Pons (tissue), 1 donor: ENCODE measurements around the gene PLAAT1.

ENCODE experiments used
- DNase-seq: peaks from one replicate; pipeline ENCODE4 v3.0.0-alpha.2; 2016; ENCODE audit warnings: low spot score

PLAAT1 gene

DNA sequence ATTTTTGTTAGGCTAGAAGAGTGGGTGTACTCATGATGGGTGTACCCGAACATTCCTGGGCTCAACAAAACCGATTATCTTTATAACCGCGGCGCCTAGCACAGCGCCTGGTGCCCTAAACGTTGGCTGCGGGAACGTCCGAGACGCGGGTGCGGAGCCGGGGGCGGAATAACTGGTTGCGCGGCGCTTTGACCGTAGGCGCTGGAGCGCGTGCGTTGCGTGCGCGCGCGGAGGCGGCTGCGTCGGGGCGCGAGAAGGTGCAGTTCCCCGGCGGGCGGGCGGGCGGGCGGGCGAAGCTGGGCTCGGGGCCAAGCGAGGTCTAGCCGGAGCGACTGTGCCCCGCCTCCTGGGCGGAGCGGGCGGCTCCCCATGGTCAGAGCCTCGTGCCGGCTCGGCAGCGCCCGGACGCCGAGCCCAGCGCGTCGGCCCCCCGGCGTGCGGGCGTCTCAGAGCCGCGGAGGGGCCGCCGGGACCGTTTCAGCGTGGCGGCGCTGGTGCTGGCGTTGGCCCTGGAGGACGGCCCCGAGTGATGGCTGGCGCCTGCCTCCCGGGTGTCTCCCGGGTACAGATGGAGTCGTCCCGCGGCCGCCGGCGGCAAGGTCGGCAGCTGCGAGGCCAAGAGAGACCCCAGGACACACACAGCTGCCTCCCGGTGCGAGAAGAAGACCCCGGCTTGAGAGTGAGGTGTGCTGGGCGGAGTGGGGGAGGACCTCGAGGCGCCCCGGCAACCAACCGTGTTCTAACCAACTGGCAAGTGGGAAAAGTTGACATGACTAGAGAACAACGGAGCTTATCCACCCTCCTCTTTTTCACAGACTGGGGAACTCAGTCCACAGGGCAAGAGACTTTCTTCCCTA, at the start of gene PLAAT1:
TSS of gene PLAAT1 (plus strand) at position 373 of the 857 bp plus-strand sequence. CDS start 14,429 bp downstream, outside the sequence.
- no peak for DNase-seq

DNA sequence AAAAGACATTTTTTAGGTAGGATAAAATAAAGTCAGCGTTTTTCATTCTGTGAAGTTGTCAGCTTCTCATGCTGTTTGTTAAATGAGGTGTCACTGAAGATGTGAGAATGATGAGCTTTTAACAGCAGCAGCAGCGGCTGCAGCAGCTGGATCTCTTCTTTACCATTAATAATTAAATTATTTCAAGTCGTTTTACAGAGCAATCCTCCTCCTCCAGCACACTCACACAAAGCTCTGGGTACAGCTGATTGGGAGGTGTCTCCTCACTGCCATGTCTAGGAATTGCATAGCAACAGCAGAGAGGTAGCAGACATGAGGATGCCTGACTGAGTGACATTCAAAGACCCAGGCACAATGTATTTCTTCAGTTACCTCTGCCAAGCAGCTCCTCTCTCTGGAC, 46.7 kb upstream of the PLAAT1 start:
- no peak for DNase-seq

DNA sequence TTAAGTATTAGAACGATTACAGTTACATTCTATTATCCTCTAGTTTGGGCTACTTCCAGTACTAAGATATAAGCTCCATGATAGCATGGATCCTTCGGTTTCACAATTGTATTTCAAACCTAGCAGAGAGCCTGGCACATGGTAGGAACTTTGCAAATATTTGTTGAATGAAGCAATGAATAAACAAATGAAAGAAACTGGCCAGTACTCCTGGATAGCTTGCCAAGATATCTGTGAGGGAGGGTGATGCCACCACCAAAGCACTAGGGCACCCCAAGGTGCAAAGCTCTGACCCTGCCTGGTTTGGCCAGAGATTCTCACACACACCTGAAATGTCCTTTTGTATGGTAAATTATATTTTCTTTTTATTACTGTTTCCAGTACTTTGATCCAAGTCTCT, 44.3 kb upstream of the PLAAT1 start:
- DNase-seq, result no peak

DNA sequence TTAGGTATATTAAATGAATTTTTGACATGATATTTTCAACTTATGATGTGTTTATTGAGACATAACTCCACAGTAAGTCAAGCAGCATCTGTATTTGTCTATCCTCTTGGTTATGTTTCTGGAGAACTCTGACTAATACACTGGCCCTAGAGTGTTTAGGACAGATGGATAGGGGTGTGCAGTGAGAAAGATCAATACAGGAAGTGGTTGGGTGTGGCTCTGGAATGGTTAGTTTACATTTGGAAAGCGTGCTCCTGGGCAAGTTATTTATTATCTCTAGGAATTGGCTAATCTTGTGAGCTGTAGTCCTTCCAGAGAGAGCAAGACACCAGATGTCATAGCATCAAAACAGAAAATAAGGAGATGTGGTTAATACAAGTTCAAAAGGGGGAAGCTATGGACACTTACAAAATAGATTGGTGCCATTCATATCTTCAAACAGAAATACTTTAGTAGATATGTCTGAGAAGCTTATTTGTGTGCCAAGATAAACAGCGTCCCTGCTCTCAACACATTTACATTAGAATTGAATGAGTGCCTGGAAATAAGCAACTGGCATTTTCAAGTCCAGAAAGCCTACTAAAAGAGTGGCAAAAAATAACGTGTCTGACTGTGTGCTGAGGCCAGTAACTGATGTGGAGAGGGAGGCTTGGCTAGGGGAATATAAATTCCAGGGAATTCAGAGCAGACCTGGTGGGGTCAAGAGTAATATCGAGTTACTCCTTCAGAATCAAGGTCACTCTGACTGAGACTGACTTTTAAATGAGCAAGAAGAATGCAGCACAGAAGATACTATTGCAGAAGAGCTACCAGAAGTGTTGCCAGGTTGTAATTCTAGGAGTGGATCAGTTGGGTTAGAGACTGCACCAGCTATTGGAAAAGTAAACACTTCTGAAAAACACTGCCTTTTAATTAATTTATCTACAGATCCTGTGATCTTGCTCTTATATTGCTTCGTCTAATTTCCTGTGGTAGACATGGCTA, 33.4 kb upstream of the PLAAT1 start:
- no peak for DNase-seq

DNA sequence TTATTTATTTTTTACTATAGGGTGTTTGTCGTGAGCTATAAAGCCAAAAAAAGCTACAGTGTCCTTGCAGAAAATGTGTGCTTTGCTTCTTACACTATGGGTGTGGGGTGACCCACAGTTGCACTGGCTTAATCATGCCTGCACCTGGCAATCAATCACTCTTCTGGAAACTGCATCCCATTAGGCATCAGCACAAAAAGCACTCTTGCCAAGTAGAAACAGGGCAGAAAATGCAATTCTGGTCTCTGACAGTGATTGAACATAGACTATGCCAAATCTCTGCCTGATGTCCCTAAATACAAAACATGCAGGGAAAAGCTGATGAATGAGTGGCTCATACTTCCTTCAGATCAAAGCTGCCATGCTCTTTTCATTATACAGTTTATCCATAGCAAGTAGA, 30.4 kb upstream of the PLAAT1 start:
- DNase-seq, result no peak

DNA sequence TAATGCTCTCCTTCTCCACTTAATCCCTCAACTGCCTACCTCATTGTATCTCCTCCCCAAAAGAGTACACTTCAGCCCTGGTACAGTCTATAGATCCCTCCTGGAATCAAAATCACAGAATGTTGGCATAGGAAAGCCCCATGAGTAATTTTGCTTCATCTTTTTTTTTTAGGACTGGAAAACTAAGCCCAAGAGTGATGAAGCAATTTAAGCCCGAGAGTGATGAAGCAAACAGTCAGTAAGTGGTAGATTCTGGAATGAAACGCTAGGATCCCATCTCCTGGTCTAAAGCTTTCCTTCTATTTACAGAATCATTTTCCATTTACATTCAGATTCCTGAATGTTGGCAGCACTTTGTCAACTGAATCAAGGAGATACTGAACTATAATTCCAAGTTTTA, 29.8 kb upstream of the PLAAT1 start:
- DNase-seq, result no peak

DNA sequence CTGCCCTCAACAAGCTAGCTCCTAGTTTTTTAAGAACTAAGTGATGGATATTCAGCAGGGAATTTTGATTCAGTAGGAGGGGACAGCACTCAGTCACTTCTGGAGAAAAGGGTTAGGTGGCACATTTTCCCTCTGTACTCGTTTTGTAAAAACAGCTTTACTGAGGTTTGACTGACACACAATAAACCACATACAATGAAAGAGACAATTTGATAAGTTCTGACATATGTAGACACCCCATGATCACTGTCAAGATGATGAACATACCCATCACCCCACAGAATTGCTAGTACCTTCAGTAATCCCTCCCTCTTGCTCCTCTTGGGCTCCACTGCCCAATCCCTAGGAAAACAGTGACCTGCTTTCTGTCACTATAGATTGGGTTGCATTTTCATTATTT, 29.0 kb upstream of the PLAAT1 start:
- DNase-seq, result no peak

DNA sequence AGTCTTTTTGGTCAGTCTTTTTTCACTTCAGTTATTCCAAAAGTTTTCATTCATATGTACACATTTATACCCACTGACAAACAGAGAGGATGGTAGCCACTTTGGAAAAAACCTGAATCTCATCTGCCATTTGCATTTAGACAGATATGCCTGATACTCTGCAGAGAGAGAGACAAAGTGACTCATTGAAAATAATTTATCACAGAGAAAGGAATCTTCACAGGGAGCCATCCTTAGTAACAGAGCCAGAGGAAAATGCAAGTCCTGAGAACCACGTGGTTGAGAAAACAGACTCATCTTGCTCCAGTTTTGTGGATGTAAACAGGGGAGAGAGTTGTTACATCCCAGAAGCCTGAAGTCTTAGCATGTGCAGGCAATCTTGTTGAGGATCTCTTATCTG, 28.2 kb upstream of the PLAAT1 start:
- DNase-seq, result no peak

DNA sequence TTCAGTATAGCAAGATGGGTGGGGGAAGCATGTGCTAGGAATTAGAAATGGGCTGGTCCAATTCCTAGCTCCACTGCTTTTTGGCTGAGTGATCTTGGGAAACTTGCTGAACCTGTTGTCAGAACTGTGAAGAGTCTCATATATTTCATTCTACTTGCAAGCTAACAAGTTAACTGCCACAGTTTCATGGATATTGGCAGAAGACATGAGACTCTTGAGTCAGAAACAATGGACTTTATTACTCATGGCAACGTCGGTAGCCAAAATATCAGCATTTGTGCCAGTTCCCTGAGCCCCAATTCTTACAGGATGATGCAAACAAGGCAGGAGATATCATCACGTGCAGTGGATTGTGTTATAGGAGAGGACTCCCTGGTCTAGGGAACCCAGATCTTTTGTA, 26.6 kb upstream of the PLAAT1 start:
- no peak for DNase-seq

DNA sequence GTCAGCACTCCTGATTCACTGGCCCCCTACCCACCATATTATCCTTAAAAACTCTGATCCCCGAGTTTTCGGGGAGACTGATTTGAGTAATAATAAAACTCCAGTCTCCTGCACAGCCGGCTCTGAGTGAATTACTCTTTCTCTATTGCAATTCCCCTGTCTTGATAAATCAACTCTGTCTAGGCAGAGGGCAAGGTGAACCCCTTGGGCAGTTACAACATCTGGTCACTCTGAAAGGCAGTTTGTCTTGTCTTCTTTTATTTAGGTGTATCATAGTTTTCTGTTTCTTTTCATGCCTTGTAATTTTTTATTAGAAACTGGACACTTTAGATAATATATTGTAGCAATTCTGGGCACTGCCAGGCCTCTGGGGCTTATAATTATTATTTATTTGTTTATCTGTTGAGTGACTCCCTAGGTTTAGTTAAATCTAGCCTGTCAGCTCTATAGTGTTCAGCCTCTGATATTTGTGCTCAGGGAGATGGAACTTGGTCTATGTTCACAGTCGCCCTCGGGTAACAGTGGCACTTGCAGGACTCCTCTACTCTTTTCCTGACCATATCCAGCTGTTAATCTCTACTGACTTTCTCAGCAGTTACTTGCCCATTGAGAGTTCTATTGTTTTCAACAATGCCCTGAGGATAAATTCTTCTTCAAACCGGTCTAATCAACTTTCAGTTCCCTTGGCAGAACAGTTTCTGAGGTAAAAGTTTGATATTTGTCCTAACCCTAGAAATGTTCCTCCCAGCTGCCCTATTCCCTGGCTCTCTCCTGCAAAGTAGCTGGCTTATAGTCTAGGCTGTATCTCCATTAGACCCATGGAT, 15.5 kb upstream of the PLAAT1 start:
- no peak for DNase-seq

DNA sequence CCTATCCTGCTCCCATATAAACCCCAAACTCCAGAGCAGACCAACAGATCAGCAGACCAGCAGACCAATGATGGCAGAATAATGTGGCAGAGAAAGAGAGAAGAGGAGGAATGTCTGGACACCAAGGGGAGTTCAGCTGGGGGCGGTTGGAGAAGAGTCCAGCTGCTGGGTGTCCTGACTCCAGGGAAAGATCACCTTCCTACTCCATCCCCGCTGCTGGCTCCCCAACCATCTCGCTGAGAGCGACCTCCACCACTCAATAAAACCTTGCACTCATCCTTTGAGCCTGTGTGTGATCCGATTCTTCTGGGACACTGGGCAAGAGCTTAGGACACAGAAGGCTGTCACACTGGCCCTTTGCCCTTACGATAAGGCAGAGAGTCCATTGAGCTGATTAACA, 12.8 kb upstream of the PLAAT1 start:
- DNase-seq, result no peak

DNA sequence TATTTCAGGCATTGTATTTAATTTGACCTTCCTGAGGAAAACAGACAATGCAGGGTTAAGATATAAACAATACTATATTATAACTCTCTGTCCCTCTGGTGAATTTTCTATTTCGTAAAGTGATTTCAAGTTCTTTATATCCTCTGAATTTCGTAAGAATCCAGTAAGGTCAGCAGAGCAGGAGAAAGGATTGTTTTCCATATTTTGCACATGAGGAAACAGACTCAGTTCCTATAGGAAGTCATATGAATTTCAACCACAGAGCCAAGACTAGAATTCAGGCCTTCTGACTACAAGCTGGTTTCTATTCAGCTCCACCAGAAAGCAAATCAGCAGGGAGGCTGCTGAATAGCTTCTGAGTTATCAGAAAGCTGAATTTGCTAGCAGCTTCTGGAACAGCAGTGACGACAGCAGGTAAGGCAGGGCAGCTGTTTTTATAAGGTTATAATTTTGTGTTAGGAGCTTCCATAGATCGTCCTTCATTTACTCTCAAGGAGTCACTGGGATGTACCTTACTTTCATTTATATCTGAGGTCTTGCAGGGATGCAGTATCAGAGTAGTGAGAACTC, 11.1 kb upstream of the PLAAT1 start:
- no peak for DNase-seq

DNA sequence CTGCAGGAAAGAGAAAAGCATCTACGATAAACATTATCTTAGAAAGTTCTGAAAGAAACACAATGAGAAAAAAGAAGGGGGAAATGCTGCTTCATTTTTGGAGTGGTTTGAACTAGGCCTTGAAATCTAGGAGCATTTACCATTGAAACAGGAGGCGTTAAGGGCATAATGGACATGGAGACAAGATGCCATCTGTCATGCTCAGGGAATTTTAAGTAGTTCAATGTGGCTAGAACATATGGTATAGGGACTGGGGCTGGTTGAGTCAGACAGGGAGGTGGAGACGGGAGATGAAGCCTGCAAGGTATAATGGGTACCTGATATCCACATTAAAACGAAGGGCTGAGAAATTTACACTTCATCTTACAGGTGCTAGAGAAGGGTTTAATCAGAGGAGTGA, 10.4 kb upstream of the PLAAT1 start:
- DNase-seq, result no peak

DNA sequence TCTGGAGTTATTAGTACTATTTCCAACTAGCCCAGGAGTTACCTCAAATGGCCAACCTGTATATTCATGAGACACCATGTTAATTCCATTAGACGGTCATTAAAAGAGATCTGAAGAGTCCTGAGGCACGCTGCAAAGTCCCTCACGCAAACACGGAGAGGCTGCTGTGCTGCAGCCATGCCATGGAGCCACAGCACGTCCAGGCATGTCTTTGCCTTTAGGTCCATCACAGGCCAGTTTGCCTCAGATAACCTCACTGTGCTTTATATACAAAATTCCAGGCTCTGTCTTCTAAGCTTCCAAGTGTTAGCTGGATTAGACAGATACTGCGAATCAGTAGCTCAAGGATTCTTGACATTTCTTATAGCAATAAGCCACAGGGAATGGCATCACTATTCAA, 9.8 kb upstream of the PLAAT1 start:
- DNase-seq, result no peak

DNA sequence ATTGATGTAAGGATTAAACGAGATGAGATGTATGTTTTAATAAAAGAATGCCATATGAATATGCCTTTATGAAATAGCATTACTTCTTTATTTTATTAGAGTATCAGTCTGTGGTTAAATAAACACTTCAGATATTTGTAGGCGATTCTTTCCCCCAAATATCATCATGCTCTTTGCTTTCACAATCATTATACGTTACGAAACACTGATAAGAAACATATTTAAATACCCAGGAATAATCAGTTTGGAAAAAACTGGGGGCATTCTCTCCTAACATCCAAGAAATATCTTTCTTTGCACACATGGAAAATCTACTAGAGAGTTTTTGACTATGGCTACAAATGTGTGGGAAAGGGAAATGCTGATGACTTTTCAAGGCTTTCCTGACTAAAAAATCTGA, 4.4 kb upstream of the PLAAT1 start:
- no peak for DNase-seq

DNA sequence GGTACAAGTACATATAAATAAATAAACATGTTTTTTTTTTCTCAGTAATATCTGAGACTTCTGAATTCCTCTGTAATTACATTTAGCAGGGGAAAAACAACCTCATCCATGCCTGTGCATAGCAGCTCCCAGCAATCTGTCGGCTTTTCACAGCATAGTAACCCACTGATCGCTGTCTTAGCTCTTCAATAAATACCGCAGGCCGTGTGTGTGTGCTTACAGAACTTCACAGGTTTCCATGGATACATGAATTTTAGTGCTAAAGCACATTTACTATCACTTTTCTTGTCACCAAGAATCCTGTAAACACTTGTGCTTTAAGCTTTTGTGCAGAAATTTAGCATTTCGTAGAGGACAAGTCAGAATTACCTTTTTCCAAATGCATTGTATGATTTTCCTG, 4.0 kb upstream of the PLAAT1 start:
- DNase-seq, result no peak

DNA sequence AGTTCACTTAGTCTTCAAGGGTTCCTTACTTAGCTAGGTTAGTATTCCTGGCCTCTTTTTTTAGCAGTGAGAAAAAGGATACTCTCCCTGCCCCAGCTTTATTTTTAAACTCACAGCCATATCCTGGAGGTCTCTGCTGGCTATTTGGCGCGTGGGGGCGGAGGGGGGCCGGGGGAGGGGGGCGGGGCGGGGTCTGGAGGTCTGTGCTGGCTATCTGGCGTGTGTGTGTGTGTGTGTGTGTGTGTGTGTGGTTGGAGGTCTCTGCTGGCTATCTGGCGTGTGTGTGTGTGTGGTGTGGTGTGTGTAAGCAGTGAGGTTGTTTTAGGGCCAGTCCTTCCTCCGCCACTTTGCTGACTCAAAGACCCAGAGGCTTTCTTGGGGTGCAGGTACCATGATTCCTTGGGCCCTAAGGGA, 579 bp upstream of the PLAAT1 start:
- DNase-seq, result no peak

DNA sequence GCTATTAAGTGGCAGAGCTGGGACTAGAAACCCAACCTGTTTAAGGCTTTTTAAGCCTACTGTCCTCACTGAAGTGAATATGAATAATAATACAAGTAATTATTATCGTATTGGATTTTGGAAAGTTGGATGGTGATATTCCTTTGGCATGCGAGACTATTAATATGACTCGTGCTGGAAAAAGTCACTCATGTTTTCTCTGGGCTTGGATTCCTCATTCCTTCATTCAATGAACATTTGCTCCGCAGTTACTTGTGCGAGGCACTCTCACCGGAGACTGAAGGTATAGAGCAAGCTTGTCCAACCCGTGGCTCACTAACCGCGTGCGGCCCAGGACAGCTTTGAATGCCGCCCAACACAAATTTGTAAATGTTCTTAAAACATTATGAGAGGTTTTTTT, 694 bp downstream of the PLAAT1 start:
- no peak for DNase-seq

DNA sequence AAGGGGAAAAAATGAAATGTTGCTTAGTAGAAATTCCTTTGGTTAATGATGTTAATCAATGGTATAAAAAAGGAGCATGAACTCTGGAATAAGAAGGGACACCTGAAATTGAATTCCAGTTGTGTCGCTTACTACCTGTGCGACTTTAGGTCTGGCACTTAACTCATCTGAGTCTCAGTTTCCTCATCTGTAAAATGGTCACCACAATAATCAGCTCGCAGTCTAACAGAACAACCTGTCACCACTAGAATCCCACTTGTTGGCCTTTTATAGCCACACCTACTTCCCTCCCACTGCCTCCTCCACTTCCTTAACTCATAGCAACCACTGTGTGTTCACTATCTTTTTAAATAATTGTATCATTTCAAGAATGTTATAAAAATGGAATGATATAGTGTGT, 2.5 kb downstream of the PLAAT1 start:
- no peak for DNase-seq

DNA sequence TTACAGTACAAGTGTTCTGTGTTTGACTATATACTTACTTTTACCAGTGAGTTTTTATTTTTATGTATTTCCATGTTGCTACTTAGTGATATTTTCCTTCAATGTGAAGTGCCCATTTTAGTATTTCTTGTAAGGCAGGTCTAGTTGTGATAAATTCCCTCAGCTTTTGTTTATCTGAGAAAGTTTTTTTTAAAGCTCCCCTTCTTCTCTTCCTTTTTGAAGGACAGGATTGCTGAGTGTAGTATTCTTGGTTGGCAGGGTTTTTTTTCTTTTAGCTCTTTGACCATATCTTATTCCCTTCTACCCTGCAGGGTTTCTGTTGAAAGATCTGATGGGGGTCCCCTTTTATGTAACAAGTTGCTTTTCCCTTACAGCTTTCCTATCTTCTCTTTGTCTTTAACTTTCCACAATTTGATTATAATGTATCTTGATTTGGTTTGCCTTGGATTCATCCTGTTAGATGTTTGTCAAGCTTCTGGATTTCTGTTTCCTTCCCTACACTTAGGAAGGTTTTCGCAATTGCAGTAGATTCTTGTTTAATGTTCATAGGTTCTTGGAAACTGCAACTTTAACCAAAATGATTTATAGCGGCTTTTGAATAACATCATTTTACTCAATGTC, 7.9 kb downstream of the PLAAT1 start:
- no peak for DNase-seq

DNA sequence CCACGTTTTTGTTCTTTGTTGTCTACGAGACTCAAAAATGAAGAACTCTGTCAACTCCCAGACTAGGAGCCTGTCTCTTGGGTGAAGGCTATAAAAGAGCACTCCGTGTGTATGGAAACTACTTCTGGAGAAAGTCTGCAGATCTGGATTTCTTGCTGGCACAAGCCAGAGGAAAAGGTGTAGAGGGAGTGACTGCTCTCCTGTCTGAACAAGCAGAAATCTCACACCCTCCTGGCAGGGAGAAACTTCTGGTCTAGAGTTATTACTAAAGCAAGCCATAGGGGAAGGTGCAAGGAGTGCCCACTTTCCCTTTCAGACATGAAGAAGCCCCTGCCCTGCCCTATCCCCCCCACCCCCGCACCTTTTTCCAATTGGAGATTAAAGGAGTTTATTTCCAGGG, 9.5 kb downstream of the PLAAT1 start:
- DNase-seq, result no peak
